ENCODE measurements around the gene PCDH11Y. TPM values are rescaled to one million over a fixed set of nuclear protein-coding genes. Genes with fewer than 3 reads are reported as not detected.
"Not testable (repeated sequence)": the region's sequence is repeated elsewhere in the genome, so short reads cannot be mapped to it uniquely, and the experiment has no call there.

PCDH11Y gene
- total RNA-seq, 2 donors from 2014 or later, result 0.13 to 10.7 TPM

DNA sequence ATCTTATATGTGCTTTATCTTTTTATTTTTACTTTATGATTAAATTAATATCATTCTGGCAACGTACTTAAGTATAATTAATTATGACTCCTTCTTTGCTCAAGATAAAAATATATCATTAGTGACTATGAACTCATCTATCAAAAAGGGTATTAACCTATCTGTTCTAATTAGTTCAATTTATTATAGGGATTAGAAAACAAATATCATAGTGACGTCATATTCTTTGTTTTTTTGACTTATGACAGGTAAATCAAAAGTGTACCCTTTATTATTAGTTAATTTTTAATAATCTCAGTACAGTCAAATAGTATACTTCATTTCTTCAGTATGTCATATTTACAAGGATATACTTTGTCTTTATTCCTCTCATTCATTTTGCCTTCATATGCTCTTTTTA is 638.5 kb downstream of the PCDH11Y start:
- not testable (repeated sequence) for H3K27ac Mint-ChIP-seq; H3K4me1 ChIP-seq (ENCODE audit: control insufficient read depth, insufficient read depth, low read length); H3K27ac ChIP-seq (ENCODE audit: low read depth, low read length); H3K9ac ChIP-seq (ENCODE audit: extremely low read depth, low read length, poor library complexity, severe bottlenecking); H3K36me3 ChIP-seq (ENCODE audit: control insufficient read depth, insufficient read depth, low read length); H3K36me3 Mint-ChIP-seq (ENCODE audit: low read depth); H3K9me3 Mint-ChIP-seq; H3K27me3 Mint-ChIP-seq (ENCODE audit: insufficient read depth); H3K4me3 Mint-ChIP-seq; H3K4me3 ChIP-seq (ENCODE audit: low read length); DNase-seq; H3K4me1 Mint-ChIP-seq; H3K27me3 ChIP-seq (ENCODE audit: control insufficient read depth, insufficient read depth, low read length, poor library complexity, severe bottlenecking); H3K9me3 ChIP-seq (ENCODE audit: control insufficient read depth, low read length)
- WGBS, 2 experiments (ENCODE audit: insufficient coverage in 1 of 2, insufficient read length in 1 of 2), result no CpG with 5 or more reads among the region's 2 CpGs

DNA sequence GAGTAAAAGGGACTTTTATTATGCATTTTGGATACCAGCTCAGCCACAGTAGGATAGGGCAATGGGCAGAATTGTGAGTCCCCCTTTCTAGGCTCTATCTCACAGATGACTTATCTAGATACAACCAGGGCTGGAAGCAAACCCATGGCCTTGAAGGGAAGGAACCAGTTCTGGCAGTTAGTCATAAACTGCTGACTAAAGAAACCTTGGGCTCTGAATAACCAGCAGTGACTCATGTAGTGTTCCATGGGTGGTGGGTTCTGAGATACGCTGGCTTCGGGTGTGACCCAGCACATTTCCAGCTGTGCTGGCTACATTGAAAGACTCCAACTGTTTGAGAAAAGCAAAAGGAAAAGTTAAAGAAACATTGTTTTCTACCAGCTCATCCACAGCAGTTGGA is 679.2 kb downstream of the PCDH11Y start:
- not testable (repeated sequence) for H3K36me3 ChIP-seq (ENCODE audit: control insufficient read depth, insufficient read depth, low read length); H3K36me3 Mint-ChIP-seq (ENCODE audit: low read depth); H3K4me3 Mint-ChIP-seq; H3K27ac ChIP-seq (ENCODE audit: low read depth, low read length); H3K27ac Mint-ChIP-seq; H3K4me1 Mint-ChIP-seq; H3K4me1 ChIP-seq (ENCODE audit: control insufficient read depth, insufficient read depth, low read length); H3K4me3 ChIP-seq (ENCODE audit: low read length); H3K9me3 Mint-ChIP-seq; DNase-seq; H3K27me3 Mint-ChIP-seq (ENCODE audit: insufficient read depth); H3K9me3 ChIP-seq (ENCODE audit: control insufficient read depth, low read length); H3K9ac ChIP-seq (ENCODE audit: extremely low read depth, low read length, poor library complexity, severe bottlenecking); H3K27me3 ChIP-seq (ENCODE audit: control insufficient read depth, insufficient read depth, low read length, poor library complexity, severe bottlenecking)
- WGBS, 2 experiments (ENCODE audit: insufficient coverage in 1 of 2, insufficient read length in 1 of 2), result 100% methylated on average over 2 of the region's 2 CpGs; no CpG with 5 or more reads in 1 of the 2 experiments

DNA sequence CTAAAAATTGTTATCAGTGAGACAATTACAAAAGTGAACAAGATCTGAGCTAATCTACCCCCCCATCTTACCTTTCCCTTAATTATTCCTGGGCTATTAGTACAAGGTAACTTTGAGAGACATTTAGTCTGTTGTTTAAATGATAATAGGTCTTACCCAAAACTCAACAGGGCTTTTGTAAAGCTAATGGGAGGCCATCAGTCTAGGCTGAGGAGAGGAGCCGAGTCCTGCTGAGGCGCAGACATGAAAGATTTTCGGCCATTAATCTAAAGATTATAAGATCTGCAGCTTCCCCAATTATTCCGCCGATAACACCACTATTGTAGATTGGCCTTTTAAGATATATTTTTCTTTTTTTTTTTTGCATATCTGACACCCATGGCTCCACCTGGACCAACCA is 708.6 kb downstream of the PCDH11Y start:
- no CpG with 5 or more reads among the region's 5 CpGs for WGBS, 2 experiments (ENCODE audit: insufficient coverage in 1 of 2, insufficient read length in 1 of 2)
- not testable (repeated sequence) for H3K4me3 Mint-ChIP-seq, DNase-seq

DNA sequence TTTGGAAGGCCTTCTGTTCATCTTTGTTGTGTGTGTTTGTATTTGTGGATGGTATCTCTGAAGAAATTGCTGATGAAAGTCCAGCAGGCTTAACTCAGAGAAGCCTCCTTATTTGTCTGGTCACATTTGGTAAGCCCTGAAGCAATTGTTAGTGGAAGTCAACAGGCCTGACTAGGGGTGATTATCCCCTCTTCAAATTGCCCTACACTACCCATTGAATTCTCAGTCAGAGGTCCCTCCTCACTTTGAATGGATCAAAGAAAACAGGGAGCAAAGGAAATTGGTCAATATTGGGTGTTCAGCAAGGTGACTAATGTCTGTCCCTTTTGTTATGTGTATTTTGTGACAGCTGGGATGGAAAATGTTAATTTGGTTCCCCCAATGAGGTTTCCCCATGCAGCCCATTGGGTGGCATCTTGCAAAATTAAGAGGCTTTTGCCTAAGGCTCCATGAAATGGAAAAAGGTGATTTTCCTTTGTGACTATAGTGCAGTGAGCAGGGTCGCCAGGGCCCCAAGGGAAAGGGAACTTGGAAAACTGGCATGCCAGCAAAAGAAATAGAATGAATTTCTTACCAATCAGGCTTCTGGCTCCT is 709.8 kb downstream of the PCDH11Y start:
- H3K4me1 Mint-ChIP-seq; H3K9me3 ChIP-seq (ENCODE audit: control insufficient read depth, low read length); H3K9me3 Mint-ChIP-seq; DNase-seq; H3K4me3 ChIP-seq (ENCODE audit: low read length); H3K36me3 Mint-ChIP-seq (ENCODE audit: low read depth); H3K4me1 ChIP-seq (ENCODE audit: control insufficient read depth, insufficient read depth, low read length); H3K4me3 Mint-ChIP-seq; H3K27ac ChIP-seq (ENCODE audit: low read depth, low read length); H3K9ac ChIP-seq (ENCODE audit: extremely low read depth, low read length, poor library complexity, severe bottlenecking); H3K27me3 ChIP-seq (ENCODE audit: control insufficient read depth, insufficient read depth, low read length, poor library complexity, severe bottlenecking); H3K36me3 ChIP-seq (ENCODE audit: control insufficient read depth, insufficient read depth, low read length); H3K27ac Mint-ChIP-seq; H3K27me3 Mint-ChIP-seq (ENCODE audit: insufficient read depth): not testable (repeated sequence)
- no CpG with 5 or more reads among the region's 1 CpG for WGBS, 2 experiments (ENCODE audit: insufficient coverage in 1 of 2, insufficient read length in 1 of 2)

More for the DNA sequence above, 708.6 kb downstream of the PCDH11Y start:
- not testable (repeated sequence) for H3K36me3 ChIP-seq (ENCODE audit: control insufficient read depth, insufficient read depth, low read length); H3K9ac ChIP-seq (ENCODE audit: extremely low read depth, low read length, poor library complexity, severe bottlenecking); H3K9me3 ChIP-seq (ENCODE audit: control insufficient read depth, low read length); H3K4me1 ChIP-seq (ENCODE audit: control insufficient read depth, insufficient read depth, low read length); H3K27ac ChIP-seq (ENCODE audit: low read depth, low read length); H3K4me1 Mint-ChIP-seq; H3K9me3 Mint-ChIP-seq; H3K36me3 Mint-ChIP-seq (ENCODE audit: low read depth); H3K27me3 Mint-ChIP-seq (ENCODE audit: insufficient read depth); H3K4me3 ChIP-seq (ENCODE audit: low read length); H3K27me3 ChIP-seq (ENCODE audit: control insufficient read depth, insufficient read depth, low read length, poor library complexity, severe bottlenecking); H3K27ac Mint-ChIP-seq

DNA sequence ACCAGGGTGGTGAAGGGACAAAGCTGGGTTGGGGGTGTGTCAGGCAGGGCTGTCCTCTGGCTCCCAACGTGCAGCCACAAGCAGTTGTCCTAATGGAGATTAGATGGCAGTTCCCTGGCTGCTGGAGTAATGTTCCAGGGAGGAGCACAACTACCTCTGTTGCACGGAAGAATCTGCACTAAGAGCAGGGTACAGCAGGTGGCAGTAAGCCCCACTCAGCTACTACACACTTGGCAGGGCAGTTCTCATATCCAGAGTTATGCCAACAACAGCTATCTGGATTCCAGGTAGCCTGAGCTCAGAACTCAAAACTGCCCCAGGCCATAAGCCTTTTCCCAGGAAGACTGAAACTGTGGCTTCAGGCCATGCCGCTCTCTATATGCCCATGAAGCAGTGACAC is 761.3 kb downstream of the PCDH11Y start:
- not testable (repeated sequence) for H3K27ac ChIP-seq (ENCODE audit: low read depth, low read length); H3K4me3 ChIP-seq (ENCODE audit: low read length); H3K4me1 ChIP-seq (ENCODE audit: control insufficient read depth, insufficient read depth, low read length); H3K36me3 ChIP-seq (ENCODE audit: control insufficient read depth, insufficient read depth, low read length); H3K9me3 Mint-ChIP-seq; H3K9ac ChIP-seq (ENCODE audit: extremely low read depth, low read length, poor library complexity, severe bottlenecking); H3K27me3 ChIP-seq (ENCODE audit: control insufficient read depth, insufficient read depth, low read length, poor library complexity, severe bottlenecking); H3K36me3 Mint-ChIP-seq (ENCODE audit: low read depth); H3K4me3 Mint-ChIP-seq; H3K4me1 Mint-ChIP-seq; H3K27me3 Mint-ChIP-seq (ENCODE audit: insufficient read depth); H3K27ac Mint-ChIP-seq; DNase-seq; H3K9me3 ChIP-seq (ENCODE audit: control insufficient read depth, low read length)
- 92% methylated on average over 2 of the region's 3 CpGs; no CpG with 5 or more reads in 1 of the 2 experiments for WGBS, 2 experiments (ENCODE audit: insufficient coverage in 1 of 2, insufficient read length in 1 of 2)

DNA sequence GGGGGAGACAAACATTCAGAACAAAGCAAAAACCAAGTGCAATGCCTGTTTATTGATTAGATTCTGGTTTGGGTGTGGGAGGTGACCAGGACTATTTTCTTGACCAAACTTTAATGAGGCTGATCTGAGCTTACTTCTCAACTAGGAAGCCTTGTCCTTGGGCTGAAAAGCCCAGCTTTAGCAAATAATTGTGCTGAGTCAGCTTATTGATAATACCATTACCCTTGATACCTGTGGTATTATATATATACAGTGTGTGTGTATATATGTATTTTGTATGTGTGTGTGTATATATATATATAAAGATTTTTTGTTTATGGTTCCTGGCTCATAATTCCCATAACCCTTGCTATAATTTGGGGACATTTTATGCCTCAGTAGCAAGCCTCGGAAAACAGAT is 776.4 kb downstream of the PCDH11Y start:
- not testable (repeated sequence) for H3K9me3 ChIP-seq (ENCODE audit: control insufficient read depth, low read length); H3K4me3 Mint-ChIP-seq; DNase-seq; H3K27ac ChIP-seq (ENCODE audit: low read depth, low read length); H3K36me3 Mint-ChIP-seq (ENCODE audit: low read depth); H3K27ac Mint-ChIP-seq; H3K27me3 Mint-ChIP-seq (ENCODE audit: insufficient read depth); H3K36me3 ChIP-seq (ENCODE audit: control insufficient read depth, insufficient read depth, low read length); H3K4me3 ChIP-seq (ENCODE audit: low read length); H3K4me1 Mint-ChIP-seq; H3K9ac ChIP-seq (ENCODE audit: extremely low read depth, low read length, poor library complexity, severe bottlenecking); H3K27me3 ChIP-seq (ENCODE audit: control insufficient read depth, insufficient read depth, low read length, poor library complexity, severe bottlenecking); H3K4me1 ChIP-seq (ENCODE audit: control insufficient read depth, insufficient read depth, low read length); H3K9me3 Mint-ChIP-seq
- no CpG with 5 or more reads among the region's 1 CpG for WGBS, 2 experiments (ENCODE audit: insufficient coverage in 1 of 2, insufficient read length in 1 of 2)
